ENCODE data around the gene SCIN.

DNA sequence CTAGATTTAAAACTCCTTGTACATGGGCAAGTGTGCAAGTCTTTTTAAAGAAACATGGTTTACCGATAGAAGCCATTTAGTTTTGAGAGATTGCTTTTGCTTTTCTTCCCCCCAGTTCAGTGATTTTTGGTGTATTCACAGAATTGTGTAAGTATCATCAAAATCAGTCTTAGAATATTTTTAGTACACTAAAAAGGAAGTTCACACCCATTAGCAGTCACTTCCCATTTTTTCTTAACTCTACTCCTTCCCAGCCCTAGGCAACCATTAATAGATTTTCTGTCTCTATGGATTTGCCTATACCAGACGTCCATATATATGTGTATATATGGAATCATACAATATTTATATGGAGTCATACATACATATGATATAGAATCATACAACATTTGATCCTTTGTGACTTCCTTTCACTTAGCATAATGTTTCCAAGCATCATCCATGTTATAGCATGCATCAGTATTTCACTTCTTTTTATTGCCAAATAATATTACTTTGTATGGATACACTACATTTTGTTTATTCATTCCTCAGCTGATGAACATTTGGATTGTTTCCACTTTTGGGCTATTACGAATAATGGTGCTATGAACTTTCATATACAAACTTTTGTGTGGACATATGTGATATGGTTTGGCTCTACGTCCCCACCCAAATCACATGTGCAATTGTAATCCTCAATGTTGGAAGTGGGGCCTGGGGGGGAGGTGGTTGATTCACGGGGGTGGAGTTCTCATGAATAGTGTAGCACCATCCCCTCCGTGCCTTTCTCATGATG is 100.4 kb downstream of the SCIN start:
- TF ChIP-seq CTCF (IDR thresholded peaks at IDR 0.05; ENCODE audit: borderline replicate concordance, extremely low read depth, low read length, poor library complexity, severe bottlenecking) (no peak), EZH2 (IDR thresholded peaks at IDR 0.05; ENCODE audit: borderline replicate concordance, low read depth, low read length, severe bottlenecking) (no peak)

Data from DND-41 (cell line).